C4-2B (cell line): ENCODE results near the gene SH3RF2.

ENCODE experiments used
- H3K27ac ChIP-seq: fragments of 450-650 bp; 2 replicates; pipeline ENCODE4 v1.5.1; 2017
- ZFX ChIP-seq: fragments of 450-650 bp; IDR thresholded peaks from 2 replicates; pipeline ENCODE4 v1.6.1; 2017
- TF ChIP-seq, protein P1 (sequence below): fragments of 450-650 bp; conservative IDR thresholded peaks from 2 replicates; pipeline ENCODE4 v1.5.1; 2017; ENCODE audit warnings: mild to moderate bottlenecking

The SH3RF2 gene

DNA sequence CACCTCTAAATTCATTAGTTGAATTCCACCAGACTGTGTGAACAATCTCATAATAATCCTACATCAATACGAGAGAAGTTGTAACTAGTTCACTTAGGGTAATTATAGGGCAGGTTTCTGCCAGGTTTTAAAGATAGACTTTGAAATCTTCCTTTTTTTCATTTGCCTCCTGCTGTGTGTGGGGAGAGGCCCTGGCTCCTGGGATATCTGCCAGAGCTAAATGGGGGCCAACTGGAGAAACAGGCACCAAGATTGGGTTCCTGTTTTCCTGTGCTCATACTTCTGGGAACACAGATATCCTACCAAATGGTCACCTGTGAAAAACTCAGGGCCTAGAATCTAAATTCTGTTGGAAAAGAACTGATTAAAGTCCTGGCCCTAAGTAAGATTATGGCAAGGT lies 42.3 kb downstream of the SH3RF2 start:
- no peak for TF ChIP-seq ZFX
- TF ChIP-seq, protein P1, sequence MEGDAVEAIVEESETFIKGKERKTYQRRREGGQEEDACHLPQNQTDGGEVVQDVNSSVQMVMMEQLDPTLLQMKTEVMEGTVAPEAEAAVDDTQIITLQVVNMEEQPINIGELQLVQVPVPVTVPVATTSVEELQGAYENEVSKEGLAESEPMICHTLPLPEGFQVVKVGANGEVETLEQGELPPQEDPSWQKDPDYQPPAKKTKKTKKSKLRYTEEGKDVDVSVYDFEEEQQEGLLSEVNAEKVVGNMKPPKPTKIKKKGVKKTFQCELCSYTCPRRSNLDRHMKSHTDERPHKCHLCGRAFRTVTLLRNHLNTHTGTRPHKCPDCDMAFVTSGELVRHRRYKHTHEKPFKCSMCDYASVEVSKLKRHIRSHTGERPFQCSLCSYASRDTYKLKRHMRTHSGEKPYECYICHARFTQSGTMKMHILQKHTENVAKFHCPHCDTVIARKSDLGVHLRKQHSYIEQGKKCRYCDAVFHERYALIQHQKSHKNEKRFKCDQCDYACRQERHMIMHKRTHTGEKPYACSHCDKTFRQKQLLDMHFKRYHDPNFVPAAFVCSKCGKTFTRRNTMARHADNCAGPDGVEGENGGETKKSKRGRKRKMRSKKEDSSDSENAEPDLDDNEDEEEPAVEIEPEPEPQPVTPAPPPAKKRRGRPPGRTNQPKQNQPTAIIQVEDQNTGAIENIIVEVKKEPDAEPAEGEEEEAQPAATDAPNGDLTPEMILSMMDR = no peak
- H3K27ac ChIP-seq = no peak overlapping the region

DNA sequence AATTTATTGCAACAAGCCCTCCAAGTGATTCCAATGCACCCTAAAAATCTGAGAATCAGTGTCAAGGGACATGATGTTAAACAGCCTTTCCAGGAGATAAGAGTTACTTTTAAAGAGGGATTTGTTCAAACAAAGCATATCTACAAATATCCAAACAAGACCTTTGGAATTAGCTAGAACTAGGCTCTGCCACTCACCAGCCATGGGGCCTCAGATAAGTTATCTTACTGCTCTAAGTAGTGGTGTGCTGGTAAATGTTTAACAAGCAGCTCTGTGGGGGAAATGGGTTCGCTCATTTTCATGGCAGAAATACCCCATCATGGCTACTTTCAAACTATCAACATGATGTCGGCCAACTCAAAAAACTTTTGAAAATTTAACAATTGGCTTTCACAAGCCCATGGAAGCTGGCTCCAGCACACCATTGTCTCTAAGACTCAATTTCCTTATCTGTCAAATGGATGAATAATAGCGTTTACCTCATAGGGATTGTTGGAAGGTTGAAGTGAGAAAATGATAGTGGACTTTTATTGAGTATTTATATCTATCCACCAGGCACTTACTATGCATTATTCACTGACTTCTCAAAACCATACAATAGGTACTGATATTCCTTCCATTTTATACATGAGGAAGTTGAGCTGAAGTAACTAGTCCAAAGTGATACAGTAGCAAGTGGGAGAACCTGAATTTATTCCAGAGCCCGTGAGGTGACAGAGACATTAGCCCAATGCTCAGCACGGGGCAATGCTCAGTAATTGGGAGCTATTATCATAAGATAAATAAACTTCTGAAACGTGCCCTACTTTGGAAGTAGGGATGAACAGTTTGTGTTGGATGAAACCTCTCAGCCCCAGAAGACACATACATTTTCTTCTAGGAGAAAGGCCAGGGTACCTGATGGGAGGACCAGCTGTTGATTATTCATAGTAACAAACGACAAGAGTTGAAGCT lies 43.2 kb downstream of the SH3RF2 start:
- H3K27ac ChIP-seq = no peak overlapping the region
- TF ChIP-seq ZFX = no peak
- TF ChIP-seq, protein P1 = no peak

DNA sequence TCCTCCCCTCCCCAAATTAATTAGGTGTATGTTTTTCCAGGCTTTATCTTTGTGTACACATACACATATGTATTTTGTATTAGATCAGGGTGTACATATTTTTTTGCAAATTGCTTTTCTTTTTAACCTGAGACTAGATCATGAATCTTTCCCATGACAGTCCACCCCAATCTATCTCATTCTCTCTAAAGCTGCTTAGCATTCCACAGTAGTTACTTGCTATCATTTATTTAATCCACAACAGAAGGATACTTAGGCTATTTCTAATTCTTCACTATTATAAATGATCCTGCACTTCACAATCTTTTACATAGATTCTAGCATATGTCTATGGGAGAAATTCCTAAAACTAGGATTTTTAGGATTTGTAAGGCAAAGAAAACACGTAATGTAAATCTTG lies 43.9 kb downstream of the SH3RF2 start:
- TF ChIP-seq, protein P1 = no peak
- TF ChIP-seq ZFX = no peak
- no peak overlapping the region for H3K27ac ChIP-seq

DNA sequence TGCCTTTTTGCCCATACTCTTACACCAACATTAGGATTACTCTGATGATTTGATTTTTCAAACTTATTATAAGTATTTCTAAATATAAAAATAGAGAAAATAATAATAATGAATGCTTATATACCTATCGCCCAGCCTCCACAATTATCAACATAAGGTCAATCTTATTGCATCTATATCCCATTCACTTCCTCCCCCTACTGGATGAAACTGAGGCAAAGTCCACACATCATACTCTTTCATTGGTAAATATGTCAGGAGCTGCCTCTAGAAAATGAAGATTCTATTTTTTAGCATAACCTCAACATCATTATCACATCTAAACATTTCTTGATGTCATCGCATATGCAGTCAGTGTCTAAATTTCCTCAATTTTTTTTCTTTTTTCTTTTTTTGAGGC lies 44.3 kb downstream of the SH3RF2 start:
- TF ChIP-seq, protein P1 = peak; percentile 12; the same call in 1 of the 2 replicates
- no peak for TF ChIP-seq ZFX
- no peak overlapping the region for H3K27ac ChIP-seq

DNA sequence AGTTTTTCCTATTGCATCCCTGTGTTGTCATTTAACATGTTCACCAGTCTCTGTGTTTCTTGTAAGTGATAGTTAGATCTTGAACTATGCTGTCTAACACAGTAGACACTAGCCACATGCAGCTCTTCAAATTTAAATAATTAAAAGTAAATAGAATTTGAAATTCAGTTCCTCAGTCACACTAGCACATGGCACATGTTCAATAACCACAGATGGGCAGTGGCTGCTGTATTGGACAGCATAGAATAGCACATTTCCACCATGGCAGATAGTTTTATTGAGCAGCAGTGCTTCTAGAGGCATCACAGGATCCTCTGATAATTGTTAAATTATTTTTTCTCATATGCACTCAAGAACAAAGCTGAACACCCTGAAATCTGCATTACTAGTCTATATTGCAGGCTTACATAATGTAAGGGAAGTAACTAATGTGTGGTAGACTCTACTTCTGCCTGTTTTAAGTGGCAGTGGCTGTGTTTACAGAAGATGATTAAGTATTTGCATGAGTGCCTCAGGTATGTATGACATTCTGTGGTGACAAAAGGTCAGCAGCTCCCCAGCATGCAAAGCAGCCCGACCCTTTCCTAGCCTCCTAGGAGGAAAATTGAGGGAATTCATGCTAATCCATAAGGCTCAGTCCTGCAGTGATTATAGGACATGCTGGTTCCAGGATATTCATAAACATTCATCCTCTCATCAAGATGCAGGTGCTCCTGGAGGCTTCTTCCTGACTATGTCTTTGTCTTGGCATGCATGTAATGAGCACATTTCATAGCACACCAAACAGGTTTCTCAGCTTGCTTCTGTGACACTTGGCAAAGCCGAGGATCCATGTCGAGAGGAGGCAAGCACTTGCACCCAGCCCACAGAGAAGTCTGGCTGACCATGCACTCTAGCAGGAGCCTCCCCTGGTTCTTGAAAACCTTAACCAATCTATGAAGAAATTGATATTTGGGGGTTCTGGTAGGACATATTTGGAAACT lies 45.5 kb downstream of the SH3RF2 start:
- H3K27ac ChIP-seq = peak overlapping the region; percentile 17; the same call in 1 of the 2 replicates
- TF ChIP-seq ZFX = no peak
- TF ChIP-seq, protein P1 = no peak

DNA sequence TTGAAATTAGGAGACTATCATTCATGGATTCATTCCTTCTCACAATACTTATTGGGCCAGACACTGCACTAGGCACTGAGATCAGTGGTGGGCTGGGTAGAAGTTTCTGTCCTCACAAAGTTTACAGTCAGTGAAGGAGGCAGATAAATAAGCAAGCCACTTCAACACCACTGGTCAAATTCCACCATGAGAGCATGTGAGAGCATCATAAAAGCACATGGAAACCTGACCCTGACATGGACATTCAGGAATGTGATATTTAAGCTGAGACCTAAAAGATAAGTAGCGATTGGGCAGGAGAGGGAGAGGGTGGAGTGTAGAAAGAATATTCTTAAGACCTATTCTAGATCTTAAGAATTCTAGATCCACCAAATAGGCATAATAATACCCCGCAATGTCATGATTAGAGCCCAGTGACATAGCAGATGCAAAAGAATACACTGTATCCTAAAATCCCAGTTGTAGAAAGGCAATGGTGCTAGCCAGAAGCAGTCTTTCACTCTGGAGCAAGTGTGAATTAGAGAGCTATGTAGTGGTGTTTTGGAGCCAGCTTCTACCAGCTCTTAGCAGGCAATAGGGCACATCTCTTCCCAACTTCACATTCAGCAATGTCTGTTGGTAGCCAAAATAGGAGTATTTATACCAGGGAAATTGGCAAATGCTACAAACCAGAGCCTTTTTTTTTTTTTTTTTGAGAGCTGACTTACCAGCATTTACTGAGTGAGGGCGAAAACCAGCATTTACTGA lies 46.4 kb downstream of the SH3RF2 start:
- peak overlapping the region; percentile 17; the same call in 1 of the 2 replicates for H3K27ac ChIP-seq
- TF ChIP-seq ZFX = no peak
- TF ChIP-seq, protein P1 = no peak
